GM12878 (cell line): Measurements from ENCODE around the gene DCAF17. TPM values are rescaled to one million over a fixed set of nuclear protein-coding genes. Genes with fewer than 3 reads are reported as not detected.

Source experiments
- ATAC-seq: fragments of 200-7000 bp; cut with Tn5 transposase; 3 replicates; pipeline ENCODE4 v1.9.1; 2020; ENCODE audit warnings: mild to moderate bottlenecking, moderate library complexity
- BruUV-seq: library from RNA; stranded (reverse); fragments of 400-500 nt; replicated peaks from 2 replicates; lab custom pipeline; 2021; lab: Mats Ljungman, UMichigan
- CTCF ChIA-PET: fragments of 300-600 bp; sonication (Branson Sonifier 250); formaldehyde crosslinking; extraction: SDS; loops from one replicate; lab custom pipeline; 2021; ENCODE audit warnings: inconsistent platforms; lab: Yijun Ruan, JAX
- POLR2A ChIA-PET: fragments of 350-600 bp; formaldehyde crosslinking; extraction: SDS; loops from one replicate; lab custom pipeline; 2021; ENCODE audit warnings: inconsistent platforms; lab: Charles Lee
- RAD21 ChIA-PET: fragments of 300-600 bp; sonication (Branson Sonifier 250); formaldehyde crosslinking; loops from one replicate; lab custom pipeline; 2023; ENCODE audit warnings: antibody characterized with exemption; ENCODE audit not compliant: unreplicated experiment; lab: Charles Lee
- SMC1A ChIA-PET: fragments of 300-600 bp; sonication (Branson Sonifier 250); formaldehyde crosslinking; loops from one replicate; lab custom pipeline; 2023; ENCODE audit not compliant: unreplicated experiment, uncharacterized antibody; lab: Charles Lee
- DNase-seq: peaks from one replicate; pipeline ENCODE4 v3.0.0-alpha.2; 2011; ENCODE audit warnings: low read depth, low spot score
- FAIRE-seq: peaks from 3 replicates; lab custom pipeline; 2011; peaks lifted over from hg19 to GRCh38; lab: Jason Lieb, UNC
- H2AFZ ChIP-seq: 2 replicates; pipeline ENCODE4 v1.6.0; 2011; ENCODE audit warnings: low read depth, low read length, control low read depth; ENCODE audit not compliant: control insufficient read depth
- H3K27ac ChIP-seq: 2 replicates; pipeline ENCODE4 v1.5.1; 2011; ENCODE audit warnings: control low read depth; ENCODE audit not compliant: control insufficient read depth, insufficient read depth
- H3K27me3 ChIP-seq, 2 experiments: replicated peaks in 1 of 2; 2 replicates each; pipeline versions ENCODE4 v1.6.0 to v1.6.1; 2011; ENCODE audit warnings: low read length in 1 of 2; ENCODE audit not compliant: control insufficient read depth in 2 of 2, insufficient read depth in 2 of 2
- H3K36me3 ChIP-seq, 2 experiments: 2 replicates each; pipeline ENCODE4 v1.5.1; 2011; ENCODE audit warnings: low read length in 1 of 2; ENCODE audit not compliant: control insufficient read depth in 2 of 2, insufficient read depth in 2 of 2
- H3K4me1 ChIP-seq: 2 replicates; pipeline ENCODE4 v1.6.1; 2011; ENCODE audit warnings: mild to moderate bottlenecking, low read length, moderate library complexity, mixed read lengths; ENCODE audit not compliant: control insufficient read depth, insufficient read depth
- H3K4me2 ChIP-seq: 2 replicates; pipeline ENCODE4 v1.6.0; 2011; ENCODE audit warnings: control low read depth; ENCODE audit not compliant: control insufficient read depth, insufficient read depth
- H3K4me3 ChIP-seq: fragments of 200-600 bp; sonication (generic); 2 replicates; pipeline ENCODE4 v1.5.1; 2016
- H3K79me2 ChIP-seq: 2 replicates; pipeline ENCODE4 v1.6.0; 2011; ENCODE audit warnings: low read length; ENCODE audit not compliant: control insufficient read depth, insufficient read depth
- H3K9ac ChIP-seq: 2 replicates; pipeline ENCODE4 v1.8.0; 2011; ENCODE audit warnings: low read length, control low read depth, mixed read lengths; ENCODE audit not compliant: control insufficient read depth, insufficient read depth
- H3K9me3 ChIP-seq: replicated peaks from 3 replicates; pipeline ENCODE4 v1.5.1; 2011; ENCODE audit warnings: mild to moderate bottlenecking, low read length; ENCODE audit not compliant: control insufficient read depth, insufficient read depth
- H4K20me1 ChIP-seq: 2 replicates; pipeline ENCODE4 v1.6.0; 2011; ENCODE audit not compliant: control insufficient read depth, insufficient read depth
- FOXK2 ChIP-seq: fragments of 450-650 bp; IDR thresholded peaks from 2 replicates; pipeline ENCODE4 v1.6.1; 2017; ENCODE audit warnings: mild to moderate bottlenecking, moderate library complexity
- HDGF ChIP-seq: fragments of 450-650 bp; IDR thresholded peaks from 2 replicates; pipeline ENCODE4 v1.6.1; 2016; ENCODE audit warnings: antibody characterized with exemption
- KLF5 ChIP-seq: fragments of 450-650 bp; IDR thresholded peaks from 2 replicates; pipeline ENCODE4 v1.6.1; 2014; ENCODE audit warnings: mild to moderate bottlenecking; ENCODE audit not compliant: partially characterized antibody
- MLLT1 ChIP-seq: fragments of 450-650 bp; IDR thresholded peaks from 2 replicates; pipeline ENCODE4 v1.6.1; 2016; ENCODE audit warnings: mild to moderate bottlenecking
- SMAD1 ChIP-seq: fragments of 450-650 bp; IDR thresholded peaks from 2 replicates; pipeline ENCODE4 v1.6.1; 2018; ENCODE audit warnings: mild to moderate bottlenecking, low read depth; ENCODE audit not compliant: partially characterized antibody
- WGBS: methylation state at CpG from one replicate; pipeline ENCODE4 v1.1.6; 2016; ENCODE audit warnings: low lambda C conversion rate; ENCODE audit not compliant: insufficient replicate concordance, insufficient coverage; ENCODE audit errors: missing lambda C conversion rate; 5-methylcytosine and 5-hydroxymethylcytosine counted together
- in situ Hi-C: fragments of 300-500 bp; cut with MboI; formaldehyde crosslinking; loops from 9 replicates; pipeline ENCODE4 v1.14.3; 2018; ENCODE audit warnings: mixed read lengths
- intact Hi-C: fragments of 100-400 bp; cut with micrococcal nuclease; formaldehyde crosslinking; loops from one replicate; pipeline ENCODE4 v1.14.2; 2022; ENCODE audit not compliant: unreplicated experiment
- polyA plus RNA-seq, 11 experiments: library from polyadenylated mRNA; depleted of rRNA in 4 of 11; unstranded in 6 of 11; stranded (reverse) in 5 of 11; fragments of >200 nt; fragmentation: Nextera tagmentation in 4 of 11; fragmentation: Illumina TruSeq in 1 of 11; extraction: Ambion mirVana in 4 of 11; extraction: Trizol in 1 of 11; gene quantifications; 1 replicate in 1 of 11; 2 replicates in 10 of 11; pipeline versions ENCODE4 v1.2.1 to v1.2.3, GENCODE V29; 2011 to 2016; ENCODE audit warnings: inconsistent platforms in 2 of 11, missing spikeins in 2 of 11, low read depth in 1 of 11
- total RNA-seq, 4 experiments: library from RNA; depleted of rRNA in 3 of 4; stranded (reverse); fragments of >200 nt in 3 of 4; fragmentation: Illumina TruSeq in 1 of 4; extraction: Trizol in 1 of 4; gene quantifications; 2 replicates each; pipeline versions ENCODE4 v1.2.1 to v1.2.3, GENCODE V29; 2013 to 2021
- TF ChIP-seq, protein P1 (sequence below): fragments of 450-650 bp; IDR thresholded peaks from 2 replicates; pipeline ENCODE4 v1.6.1; 2016; ENCODE audit warnings: mild to moderate bottlenecking

Gene DCAF17
- total and polyA plus RNA-seq, 10 of the 15 experiments (the other 5 are each of a cell fraction or from before 2014, with no cell fraction given), result 5.2 to 32.9 (median 23.4) TPM

DNA sequence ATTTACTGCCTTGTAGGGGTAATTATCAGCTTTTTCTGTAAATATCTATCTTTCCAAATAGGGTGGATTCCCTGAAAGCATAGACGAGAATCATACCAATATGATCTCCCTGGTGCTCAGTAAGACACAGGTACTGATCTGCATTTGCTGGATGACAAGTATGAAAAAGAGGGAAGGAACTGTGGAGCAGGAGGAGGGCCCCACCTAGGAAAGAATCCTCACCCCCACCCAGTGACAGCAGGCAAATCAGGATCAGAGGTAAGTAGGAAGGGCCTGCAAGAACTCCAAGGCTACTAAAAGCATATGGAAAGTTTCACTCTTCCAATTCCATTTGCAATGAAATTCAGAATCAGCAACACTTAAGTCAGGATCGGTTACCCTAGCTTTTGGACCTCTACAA, 42.5 kb upstream of the DCAF17 start:
- 73% methylated on average over 2 of the region's 2 CpGs for WGBS
- peak overlapping the region; percentile 50; the same call in 1 of the 2 replicates for H3K4me2 ChIP-seq
- POLR2A ChIA-PET, result no interaction called here
- FAIRE-seq (no peak), DNase-seq (no peak), ATAC-seq (no peak; the same call in 2 of the 3 replicates)
- no peaks in the 10 kb centered on the region for H3K9me3 ChIP-seq
- peak overlapping the region; percentile 8; the same call in 1 of the 2 replicates for H3K9ac ChIP-seq
- RAD21 ChIA-PET, result interaction anchor here (1.0 kb wide), 4 partner anchors 15 to 72 kb away, joined by 3 to 4 read pairs (median 4); no protein-coding TSS in a partner anchor
- H3K27ac ChIP-seq, result peak overlapping the region; percentile 64
- no peak for TF ChIP-seq KLF5
- TF ChIP-seq FOXK2, result no peak
- no peak for TF ChIP-seq MLLT1
- no peak for TF ChIP-seq SMAD1
- TF ChIP-seq, protein P1, sequence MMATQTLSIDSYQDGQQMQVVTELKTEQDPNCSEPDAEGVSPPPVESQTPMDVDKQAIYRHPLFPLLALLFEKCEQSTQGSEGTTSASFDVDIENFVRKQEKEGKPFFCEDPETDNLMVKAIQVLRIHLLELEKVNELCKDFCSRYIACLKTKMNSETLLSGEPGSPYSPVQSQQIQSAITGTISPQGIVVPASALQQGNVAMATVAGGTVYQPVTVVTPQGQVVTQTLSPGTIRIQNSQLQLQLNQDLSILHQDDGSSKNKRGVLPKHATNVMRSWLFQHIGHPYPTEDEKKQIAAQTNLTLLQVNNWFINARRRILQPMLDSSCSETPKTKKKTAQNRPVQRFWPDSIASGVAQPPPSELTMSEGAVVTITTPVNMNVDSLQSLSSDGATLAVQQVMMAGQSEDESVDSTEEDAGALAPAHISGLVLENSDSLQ, result no peak
- no peak for TF ChIP-seq HDGF
- H4K20me1 ChIP-seq, result no peaks in the 10 kb centered on the region
- H3K4me3 ChIP-seq, result no peak overlapping the region
- H3K4me1 ChIP-seq, result peaks cover 48% of the 10 kb centered on the region
- SMC1A ChIA-PET, result interaction anchor here (0.7 to 4.5 kb wide), 7 partner anchors 12 to 71 kb away, joined by 3 to 18 read pairs (median 3); no protein-coding TSS in a partner anchor
- intact Hi-C loops (loop anchor here (2.0 kb wide), 1 partner anchor 15 kb away; no protein-coding TSS in a partner anchor), in situ Hi-C loops (no loop called here)
- no peak overlapping the region for H2AFZ ChIP-seq
- CTCF ChIA-PET, result no interaction called here
- H3K36me3 ChIP-seq, result peaks cover 0 to 4% of the 10 kb centered on the region in 2 experiments; a peak in 1 of 4 replicates
- peaks cover 38% of the 10 kb centered on the region for H3K79me2 ChIP-seq
- BruUV-seq, result no TSS peak
- no peaks in the 10 kb centered on the region for H3K27me3 ChIP-seq
